Measurements from ENCODE around the gene SMTN. TPM values are rescaled to one million over a fixed set of nuclear protein-coding genes. Genes with fewer than 3 reads are reported as not detected.

SMTN gene
- total RNA-seq, 1 donor from 2014 or later, result 138 TPM

DNA sequence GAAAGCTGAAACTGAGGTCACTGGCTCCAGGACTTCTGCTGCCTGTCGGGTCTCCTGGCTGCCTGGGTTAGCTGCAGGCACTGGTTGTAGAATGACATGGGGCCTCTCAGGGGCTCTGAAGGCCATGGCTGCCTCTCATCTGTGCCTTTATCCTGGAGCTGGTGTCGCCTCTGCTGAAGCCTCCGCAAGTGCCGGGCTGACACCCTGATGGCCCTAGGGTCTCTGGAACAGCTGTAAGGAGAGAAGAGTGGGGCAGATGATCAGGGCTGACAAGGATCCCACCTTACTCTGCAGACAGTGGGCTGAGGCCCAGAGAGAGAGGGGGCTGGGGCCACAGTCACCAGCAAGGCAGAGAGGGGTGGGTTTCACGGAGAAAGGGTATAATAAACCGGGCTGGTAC, 54.6 kb downstream of the SMTN start:
- no peak overlapping the region for H3K4me3 ChIP-seq (ENCODE audit: low read depth, low read length)
- DNase-seq (ENCODE audit: low read depth), result no peak
- TF ChIP-seq, protein P1, sequence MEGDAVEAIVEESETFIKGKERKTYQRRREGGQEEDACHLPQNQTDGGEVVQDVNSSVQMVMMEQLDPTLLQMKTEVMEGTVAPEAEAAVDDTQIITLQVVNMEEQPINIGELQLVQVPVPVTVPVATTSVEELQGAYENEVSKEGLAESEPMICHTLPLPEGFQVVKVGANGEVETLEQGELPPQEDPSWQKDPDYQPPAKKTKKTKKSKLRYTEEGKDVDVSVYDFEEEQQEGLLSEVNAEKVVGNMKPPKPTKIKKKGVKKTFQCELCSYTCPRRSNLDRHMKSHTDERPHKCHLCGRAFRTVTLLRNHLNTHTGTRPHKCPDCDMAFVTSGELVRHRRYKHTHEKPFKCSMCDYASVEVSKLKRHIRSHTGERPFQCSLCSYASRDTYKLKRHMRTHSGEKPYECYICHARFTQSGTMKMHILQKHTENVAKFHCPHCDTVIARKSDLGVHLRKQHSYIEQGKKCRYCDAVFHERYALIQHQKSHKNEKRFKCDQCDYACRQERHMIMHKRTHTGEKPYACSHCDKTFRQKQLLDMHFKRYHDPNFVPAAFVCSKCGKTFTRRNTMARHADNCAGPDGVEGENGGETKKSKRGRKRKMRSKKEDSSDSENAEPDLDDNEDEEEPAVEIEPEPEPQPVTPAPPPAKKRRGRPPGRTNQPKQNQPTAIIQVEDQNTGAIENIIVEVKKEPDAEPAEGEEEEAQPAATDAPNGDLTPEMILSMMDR (conservative IDR thresholded peaks at IDR 0.05; ENCODE audit: low read depth, low read length), result no peak

GRCh38 chr22:31136155-31136554, 55.0 kb downstream of the SMTN start:
- DNase-seq (ENCODE audit: low read depth), result no peak
- no peak overlapping the region for H3K4me3 ChIP-seq (ENCODE audit: low read depth, low read length)
- TF ChIP-seq, protein P1 (conservative IDR thresholded peaks at IDR 0.05; ENCODE audit: low read depth, low read length), result no peak

- H3K4me3 ChIP-seq (ENCODE audit: low read depth, low read length), result no peak overlapping the region
- DNase-seq (ENCODE audit: low read depth), result no peak
- TF ChIP-seq, protein P1 (conservative IDR thresholded peaks at IDR 0.05; ENCODE audit: low read depth, low read length), result no peak
These were observed 55.6 kb downstream of the SMTN start for GRCh38 chr22:31136711-31137110.

GRCh38 chr22:31137721-31138120, 56.6 kb downstream of the SMTN start:
- no peak overlapping the region for H3K4me3 ChIP-seq (ENCODE audit: low read depth, low read length)
- DNase-seq (ENCODE audit: low read depth), result no peak
- TF ChIP-seq, protein P1 (conservative IDR thresholded peaks at IDR 0.05; ENCODE audit: low read depth, low read length), result no peak

- H3K4me3 ChIP-seq (ENCODE audit: low read depth, low read length), result no peak overlapping the region
- TF ChIP-seq, protein P1 (conservative IDR thresholded peaks at IDR 0.05; ENCODE audit: low read depth, low read length), result no peak
- no peak for DNase-seq (ENCODE audit: low read depth)
These were observed 57.0 kb downstream of the SMTN start for GRCh38 chr22:31138126-31138525.

DNA sequence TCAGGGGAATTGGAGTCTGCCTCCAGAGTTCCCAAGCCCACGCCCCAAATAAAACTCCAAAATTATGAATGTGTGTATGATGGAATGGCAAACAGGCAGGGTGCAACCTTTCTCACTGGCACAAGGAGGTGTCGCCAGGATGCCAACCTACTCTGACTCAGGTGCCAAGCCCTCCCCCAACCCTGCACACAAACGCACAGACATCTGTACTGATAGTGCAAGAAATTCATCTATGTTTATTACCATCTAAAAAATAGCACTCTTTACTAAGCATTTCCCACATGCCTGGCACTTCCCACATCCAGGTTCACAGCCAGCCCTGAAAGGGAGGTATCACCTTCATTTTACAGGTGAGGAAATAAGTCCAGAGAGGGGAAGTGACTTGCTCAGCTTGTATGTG, 57.9 kb downstream of the SMTN start:
- TF ChIP-seq, protein P1 (conservative IDR thresholded peaks at IDR 0.05; ENCODE audit: low read depth, low read length), result no peak
- DNase-seq (ENCODE audit: low read depth), result no peak
- H3K4me3 ChIP-seq (ENCODE audit: low read depth, low read length), result no peak overlapping the region

- no peak within 1 kb of the TSS for H3K4me3 ChIP-seq (ENCODE audit: low read depth, low read length)
- no peak for DNase-seq (ENCODE audit: low read depth)
- TF ChIP-seq, protein P1 (conservative IDR thresholded peaks at IDR 0.05; ENCODE audit: low read depth, low read length), result no peak
These were observed 59.0 kb downstream of the SMTN start, which contains the start of gene PLA2G3 for GRCh38 chr22:31139866-31140716. PLA2G3 (minus strand) TSS chr22:31140508; CDS start chr22:31140354, 154 bp downstream.

Measured in epithelial cell of proximal tubule (primary cell).